Ishikawa (cell line): ENCODE measurements around the gene NUDCD3.

Experiments
- CREB1 ChIP-seq: IDR thresholded peaks from 2 replicates; pipeline ENCODE4 v1.6.1; 2012; ENCODE audit warnings: low read depth
- EGR1 ChIP-seq: IDR thresholded peaks from 2 replicates; pipeline ENCODE4 v1.6.1; 2012
- TEAD4 ChIP-seq: IDR thresholded peaks from 2 replicates; pipeline ENCODE4 v1.6.1; 2012
- TF ChIP-seq, protein P1 (sequence below): IDR thresholded peaks from 2 replicates; pipeline ENCODE4 v1.6.1; 2012
- TF ChIP-seq, protein P2 (sequence below): IDR thresholded peaks from 2 replicates; pipeline ENCODE4 v1.6.1; 2012; ENCODE audit warnings: low read depth, mild to moderate bottlenecking

DNA sequence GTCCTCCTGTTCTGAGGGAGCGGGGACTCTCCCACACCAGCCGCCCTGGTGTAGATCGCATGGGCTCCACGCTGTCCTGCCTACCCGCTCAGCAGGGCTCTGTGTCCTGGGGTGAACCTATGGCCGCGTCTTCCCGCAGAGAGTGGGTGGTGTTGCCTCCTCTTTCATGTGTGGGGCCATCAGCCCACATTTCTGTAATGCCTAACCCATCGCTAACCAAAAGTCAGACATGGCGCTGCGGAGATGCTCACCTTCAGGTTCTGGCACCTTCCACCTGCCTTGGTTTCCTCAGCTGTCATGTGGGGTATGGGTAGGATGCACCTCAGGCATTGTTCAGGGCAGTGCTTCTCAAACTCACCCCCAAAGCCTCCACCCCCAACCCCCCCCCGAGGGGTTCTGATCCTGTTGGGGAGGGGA lies 114.5 kb downstream of the NUDCD3 start:
- TF ChIP-seq CREB1, result no peak
- TF ChIP-seq EGR1, result no peak
- TF ChIP-seq, protein P1, sequence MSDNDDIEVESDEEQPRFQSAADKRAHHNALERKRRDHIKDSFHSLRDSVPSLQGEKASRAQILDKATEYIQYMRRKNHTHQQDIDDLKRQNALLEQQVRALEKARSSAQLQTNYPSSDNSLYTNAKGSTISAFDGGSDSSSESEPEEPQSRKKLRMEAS, result no peak
- TF ChIP-seq TEAD4, result no peak
- TF ChIP-seq, protein P2, sequence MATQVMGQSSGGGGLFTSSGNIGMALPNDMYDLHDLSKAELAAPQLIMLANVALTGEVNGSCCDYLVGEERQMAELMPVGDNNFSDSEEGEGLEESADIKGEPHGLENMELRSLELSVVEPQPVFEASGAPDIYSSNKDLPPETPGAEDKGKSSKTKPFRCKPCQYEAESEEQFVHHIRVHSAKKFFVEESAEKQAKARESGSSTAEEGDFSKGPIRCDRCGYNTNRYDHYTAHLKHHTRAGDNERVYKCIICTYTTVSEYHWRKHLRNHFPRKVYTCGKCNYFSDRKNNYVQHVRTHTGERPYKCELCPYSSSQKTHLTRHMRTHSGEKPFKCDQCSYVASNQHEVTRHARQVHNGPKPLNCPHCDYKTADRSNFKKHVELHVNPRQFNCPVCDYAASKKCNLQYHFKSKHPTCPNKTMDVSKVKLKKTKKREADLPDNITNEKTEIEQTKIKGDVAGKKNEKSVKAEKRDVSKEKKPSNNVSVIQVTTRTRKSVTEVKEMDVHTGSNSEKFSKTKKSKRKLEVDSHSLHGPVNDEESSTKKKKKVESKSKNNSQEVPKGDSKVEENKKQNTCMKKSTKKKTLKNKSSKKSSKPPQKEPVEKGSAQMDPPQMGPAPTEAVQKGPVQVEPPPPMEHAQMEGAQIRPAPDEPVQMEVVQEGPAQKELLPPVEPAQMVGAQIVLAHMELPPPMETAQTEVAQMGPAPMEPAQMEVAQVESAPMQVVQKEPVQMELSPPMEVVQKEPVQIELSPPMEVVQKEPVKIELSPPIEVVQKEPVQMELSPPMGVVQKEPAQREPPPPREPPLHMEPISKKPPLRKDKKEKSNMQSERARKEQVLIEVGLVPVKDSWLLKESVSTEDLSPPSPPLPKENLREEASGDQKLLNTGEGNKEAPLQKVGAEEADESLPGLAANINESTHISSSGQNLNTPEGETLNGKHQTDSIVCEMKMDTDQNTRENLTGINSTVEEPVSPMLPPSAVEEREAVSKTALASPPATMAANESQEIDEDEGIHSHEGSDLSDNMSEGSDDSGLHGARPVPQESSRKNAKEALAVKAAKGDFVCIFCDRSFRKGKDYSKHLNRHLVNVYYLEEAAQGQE, result no peak
